NOMO-1 (cell line): ENCODE measurements around the gene PHF5A.

Experiments
- DNase-seq, 2 experiments: peaks; one replicate each; lab custom pipeline; 2025; ENCODE audit not compliant: unreplicated experiment in 2 of 2; lab: John Stamatoyannopoulos, UW

The PHF5A gene

DNA sequence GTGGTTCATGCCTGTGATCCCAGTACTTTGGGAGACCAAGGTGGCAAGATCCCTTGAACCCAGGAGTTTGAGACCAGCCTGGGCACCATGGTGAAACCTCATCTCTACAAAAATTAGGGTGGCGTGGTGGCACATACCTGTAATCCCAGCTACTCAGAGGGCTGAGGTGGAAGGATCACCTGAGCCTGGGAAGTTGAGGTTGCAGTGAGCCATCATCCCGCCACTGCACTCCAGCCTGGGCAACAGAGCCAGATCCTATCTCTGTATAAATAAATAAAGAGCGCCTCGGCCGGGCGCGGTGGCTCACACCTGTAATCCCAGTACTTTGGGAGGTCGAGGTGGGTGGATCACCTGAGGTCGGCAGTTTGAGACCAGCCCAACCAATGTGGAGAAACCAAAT, 49.8 kb downstream of the PHF5A start:
- DNase-seq: no peak

DNA sequence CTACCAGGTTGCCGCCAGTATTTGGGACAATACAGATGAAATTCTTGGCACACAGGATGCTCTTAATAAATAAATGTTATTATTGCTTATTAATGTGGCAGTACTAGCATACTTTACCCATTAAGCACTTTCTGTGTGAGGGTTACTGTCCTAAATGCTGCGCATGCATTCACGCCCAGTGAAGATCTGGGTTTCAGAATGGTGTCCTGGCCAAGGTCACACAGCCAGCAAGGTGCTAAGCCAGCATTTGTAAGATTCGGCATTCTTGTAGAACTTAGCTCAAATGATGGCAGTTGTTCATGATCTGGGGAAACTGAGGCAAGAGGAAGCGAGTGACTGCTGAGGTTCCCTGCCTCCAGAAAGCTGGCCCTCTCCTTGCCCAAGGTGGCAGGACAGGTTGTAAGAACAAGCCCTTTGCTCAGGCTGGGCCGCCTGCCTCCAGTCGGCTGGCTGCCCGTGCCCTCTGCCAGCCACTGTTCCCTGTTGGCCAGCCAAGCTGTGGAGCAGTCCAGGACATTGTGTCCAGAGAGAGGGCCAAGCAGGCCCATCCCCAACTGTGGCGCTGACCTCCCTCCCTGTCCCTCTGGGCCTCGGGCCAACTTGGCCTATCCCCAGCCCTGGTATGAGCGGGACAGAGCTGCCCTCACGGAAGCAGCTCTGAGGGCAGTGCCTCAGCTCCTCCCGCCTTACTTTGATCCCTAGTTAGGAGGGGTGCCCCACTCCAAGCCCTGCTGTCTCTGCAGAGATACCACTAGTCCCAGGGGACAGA, 50.7 kb downstream of the PHF5A start:
- no peak for DNase-seq

DNA sequence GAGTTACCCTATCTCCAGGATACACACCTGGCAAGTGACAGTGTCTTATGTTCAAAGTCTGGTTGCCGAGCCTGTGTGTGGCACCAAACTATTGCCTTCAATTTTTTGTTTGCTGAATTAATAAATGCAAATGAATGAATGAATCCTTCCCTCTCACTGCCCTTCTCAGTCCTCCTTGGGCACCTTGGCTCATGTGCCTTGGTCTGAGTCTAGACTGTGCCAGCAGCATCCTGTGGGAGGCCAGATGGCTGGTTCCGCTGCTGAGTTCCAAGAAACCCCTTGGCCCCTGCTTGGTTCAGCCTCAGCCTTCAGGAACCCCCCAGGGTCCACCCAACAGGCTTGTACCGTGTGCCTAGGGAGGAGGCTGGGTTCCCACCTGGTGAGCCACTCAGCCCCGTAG, 52.9 kb downstream of the PHF5A start:
- no peak for DNase-seq

DNA sequence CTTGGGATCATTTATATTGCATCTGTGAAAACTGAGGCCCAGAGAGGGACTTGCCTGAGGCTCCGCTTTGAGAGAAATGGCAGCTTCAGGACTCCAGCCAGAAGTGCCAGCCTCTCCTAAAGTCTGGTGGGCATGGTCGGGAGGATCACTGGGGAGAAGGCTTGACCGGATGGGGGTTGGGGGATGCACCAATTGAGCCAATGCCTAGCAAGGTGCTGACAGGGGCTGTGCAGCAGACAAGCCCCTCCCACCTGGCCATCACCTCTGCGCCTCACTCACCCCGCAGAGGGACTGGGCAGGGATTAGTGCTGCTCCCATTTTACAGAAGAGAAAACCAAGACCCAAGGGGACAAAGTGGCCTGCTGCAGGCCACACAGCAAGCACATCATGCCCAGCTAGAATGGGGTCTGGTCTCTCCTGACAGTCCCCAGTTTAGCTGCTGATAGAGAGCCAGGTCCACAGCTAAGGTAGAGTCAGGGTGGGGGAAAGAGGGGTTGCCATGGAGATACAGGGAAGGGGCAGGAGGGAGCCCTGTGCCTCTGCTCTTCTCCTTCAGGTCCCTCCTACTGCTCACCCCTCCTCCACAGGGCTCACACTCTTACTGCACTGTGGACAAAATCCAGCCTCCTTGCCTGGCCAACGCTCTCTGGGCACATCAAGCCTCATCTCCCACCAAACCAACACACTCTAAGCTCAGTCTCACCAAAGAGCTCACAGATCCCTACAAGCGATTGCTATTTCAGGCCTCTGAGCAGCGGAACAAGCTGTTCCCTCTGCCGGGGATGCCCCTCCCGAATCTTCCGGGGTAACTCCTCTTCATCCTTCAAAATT, 57.3 kb downstream of the PHF5A start:
- DNase-seq: no peak

DNA sequence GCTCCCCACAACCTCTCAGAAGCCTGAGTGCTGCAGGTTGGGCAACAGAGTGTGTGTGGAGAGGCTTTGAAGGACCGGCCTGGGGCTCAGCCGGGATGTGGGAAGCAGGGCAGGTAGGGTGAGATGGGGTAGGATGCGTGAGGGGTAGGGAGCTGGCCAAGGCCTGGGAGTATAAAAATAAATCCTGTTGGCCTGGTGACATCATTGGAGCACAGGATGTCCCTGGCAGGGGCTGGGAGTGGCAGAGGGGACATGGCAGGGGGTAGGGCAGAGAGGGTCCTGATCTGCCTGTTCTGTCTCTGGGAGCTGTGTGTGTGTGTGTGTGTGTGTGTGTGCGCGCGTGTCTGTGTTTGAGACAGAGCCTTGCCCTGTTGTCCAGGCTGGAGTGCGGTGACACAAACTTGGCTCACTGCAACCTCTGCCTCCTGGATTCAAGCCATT, 58.2 kb downstream of the PHF5A start:
- DNase-seq: no peak
